GM12872 (cell line): ENCODE results near the gene PRSS56.

Experiments used
- TF ChIP-seq, protein P1 (sequence below): IDR thresholded peaks from 3 replicates; pipeline ENCODE4 v1.5.1; 2011; ENCODE audit warnings: low read depth, mild to moderate bottlenecking, low read length, moderate library complexity; ENCODE audit not compliant: insufficient read depth

PRSS56 gene

GRCh38 chr2:232479341-232480200 is 40.6 kb upstream of the PRSS56 start:
- TF ChIP-seq, protein P1, sequence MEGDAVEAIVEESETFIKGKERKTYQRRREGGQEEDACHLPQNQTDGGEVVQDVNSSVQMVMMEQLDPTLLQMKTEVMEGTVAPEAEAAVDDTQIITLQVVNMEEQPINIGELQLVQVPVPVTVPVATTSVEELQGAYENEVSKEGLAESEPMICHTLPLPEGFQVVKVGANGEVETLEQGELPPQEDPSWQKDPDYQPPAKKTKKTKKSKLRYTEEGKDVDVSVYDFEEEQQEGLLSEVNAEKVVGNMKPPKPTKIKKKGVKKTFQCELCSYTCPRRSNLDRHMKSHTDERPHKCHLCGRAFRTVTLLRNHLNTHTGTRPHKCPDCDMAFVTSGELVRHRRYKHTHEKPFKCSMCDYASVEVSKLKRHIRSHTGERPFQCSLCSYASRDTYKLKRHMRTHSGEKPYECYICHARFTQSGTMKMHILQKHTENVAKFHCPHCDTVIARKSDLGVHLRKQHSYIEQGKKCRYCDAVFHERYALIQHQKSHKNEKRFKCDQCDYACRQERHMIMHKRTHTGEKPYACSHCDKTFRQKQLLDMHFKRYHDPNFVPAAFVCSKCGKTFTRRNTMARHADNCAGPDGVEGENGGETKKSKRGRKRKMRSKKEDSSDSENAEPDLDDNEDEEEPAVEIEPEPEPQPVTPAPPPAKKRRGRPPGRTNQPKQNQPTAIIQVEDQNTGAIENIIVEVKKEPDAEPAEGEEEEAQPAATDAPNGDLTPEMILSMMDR = no peak

DNA sequence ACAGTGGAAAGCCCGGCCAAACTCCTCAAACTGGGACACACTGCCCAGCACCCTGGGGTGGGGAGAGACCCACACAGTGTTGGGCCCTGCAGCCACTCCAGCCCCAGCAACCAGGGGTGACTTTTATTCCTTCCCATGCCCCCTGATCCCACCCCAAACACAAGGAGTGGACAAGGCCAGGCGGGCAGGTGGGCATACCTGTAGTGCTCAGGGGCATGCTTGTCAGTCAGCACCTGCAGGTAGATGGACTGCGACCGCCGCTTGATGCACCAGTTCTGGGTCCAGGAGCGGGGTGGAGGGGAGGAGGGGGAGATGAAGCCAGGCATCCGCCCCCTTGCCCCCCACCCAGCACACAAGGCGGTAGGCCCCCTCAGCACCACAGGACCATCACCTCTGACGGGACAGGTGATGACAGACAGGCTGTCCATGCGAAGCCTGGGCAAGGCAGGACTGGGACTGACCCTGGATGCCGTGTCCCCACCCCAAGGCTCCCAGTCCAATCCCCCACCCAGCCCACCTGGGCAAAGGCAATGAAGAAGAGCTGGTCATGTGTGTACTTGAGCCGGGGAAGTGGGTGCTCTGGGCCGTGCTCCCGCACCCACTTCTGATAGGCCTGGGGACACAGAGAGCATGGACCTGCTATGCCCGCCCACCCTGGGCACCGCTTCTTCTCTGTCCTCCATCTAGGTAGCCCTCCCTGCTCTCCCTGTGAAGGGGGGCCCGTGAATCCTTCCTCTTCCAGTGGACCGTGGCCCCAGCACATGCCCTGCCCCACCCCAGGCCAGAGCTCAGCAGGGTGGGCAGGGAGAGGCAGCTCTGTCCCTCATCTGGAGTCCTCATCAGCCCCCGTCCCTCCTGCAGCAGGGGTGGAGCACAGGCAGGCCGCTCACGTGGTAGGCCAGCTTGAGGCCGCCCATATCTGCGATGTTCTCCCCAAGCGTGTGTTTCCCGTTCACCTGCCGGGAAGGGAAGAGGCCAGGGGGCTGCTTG is 39.7 kb upstream of the PRSS56 start:
- TF ChIP-seq, protein P1 = no peak

DNA sequence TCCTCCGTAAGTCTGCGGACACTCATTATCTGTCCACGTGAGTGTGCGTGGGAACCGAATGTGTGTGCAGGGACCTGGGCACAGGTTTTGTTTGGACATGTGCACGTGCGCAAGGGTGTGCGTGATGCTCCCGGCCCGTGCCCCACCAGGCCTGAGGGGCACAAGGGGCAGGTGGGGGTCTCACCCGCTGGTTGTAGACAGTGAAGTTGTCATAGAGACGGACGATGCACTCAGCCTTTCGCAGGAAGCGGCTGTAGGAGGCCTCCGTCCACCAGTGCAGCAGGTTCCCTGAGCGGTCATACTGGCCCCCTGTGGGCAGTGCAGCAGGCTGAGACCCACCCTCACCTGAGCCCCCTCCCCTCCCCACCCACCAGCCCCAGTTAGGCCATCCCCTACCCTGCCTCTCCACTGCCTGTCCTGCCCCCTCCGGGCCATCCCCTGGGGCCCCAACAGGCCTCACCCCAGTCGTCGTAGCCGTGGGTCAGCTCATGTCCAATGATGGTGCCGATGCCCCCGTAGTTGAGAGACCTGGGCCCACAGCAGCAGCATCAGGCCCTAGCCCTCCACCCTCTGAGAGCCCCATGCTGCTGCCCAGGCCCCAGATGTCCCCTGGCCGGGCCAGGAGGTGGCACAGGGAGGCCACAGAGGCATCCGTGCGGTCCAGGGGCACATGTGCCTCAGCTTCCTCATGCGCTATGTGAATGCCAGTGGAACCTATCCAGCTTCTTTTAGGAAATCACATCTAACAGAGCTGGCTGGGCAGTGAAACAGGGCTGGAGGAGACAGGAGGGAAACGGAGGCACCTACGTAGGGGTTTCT is 38.7 kb upstream of the PRSS56 start:
- TF ChIP-seq, protein P1 = no peak

- TF ChIP-seq, protein P1 = no peak
Observed at GRCh38 chr2:232482301-232483238, 37.6 kb upstream of the PRSS56 start.

DNA sequence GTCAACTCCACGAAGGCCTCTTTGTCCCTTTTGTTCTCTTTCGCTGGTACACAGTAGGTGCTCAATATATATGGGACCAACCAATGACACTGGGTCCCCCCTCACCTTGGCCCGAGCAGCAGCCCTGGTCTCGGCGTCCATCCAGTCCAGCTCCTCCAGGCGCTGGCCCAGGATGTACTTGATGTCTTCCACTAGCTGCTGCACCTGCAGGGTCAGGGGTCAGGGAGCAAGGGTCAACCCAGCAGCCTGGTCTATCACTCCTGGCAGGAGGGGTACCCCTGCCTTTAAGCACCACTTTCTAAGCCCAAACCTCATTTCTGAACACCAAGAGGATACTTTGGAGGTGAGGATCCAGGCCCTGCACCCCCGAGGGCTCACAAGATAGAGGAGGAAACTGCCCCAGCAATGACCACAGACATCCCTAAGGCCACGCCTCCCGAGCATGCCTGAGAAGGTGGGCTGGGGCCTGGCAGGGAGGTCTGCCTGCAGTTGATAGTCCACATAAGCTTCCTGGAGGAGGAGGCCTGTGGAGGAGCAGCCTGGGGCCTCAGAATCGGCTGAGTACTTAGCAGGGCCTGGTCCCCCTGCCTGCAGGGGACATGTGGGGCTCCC is 36.8 kb upstream of the PRSS56 start:
- TF ChIP-seq, protein P1 = no peak

DNA sequence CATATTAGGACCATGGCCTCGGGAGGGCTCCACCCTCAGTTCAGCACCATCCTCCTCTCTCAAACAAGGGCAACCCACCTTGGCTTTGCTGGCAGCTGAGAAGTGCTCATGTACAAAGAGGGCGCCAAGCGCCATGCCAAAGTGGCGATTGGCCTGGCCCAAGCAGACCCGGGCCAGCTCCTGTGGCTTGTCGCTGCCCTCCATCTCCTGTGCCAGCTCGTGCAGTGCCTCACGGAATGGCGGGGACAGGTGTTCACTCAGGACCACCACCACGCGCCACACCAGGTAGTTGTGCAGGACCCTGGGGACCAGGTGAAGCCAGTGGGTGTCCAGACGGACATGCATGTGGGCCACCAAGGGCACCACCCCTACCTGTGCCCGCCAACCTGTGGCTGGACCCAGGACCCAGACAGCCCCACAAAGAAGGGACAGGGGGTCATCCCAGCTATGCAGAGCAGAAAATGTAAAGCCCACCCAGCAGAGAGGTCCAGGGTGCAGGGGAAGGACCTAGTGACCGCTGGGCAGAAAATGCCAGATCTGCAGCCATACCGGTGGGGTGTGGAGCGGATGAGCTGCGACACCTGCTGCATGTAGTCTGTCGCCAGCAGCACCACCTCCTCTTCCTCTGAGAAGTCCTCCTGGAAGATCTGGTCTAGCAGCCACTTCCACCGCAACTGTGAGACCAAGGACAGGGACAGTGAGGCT is 36.1 kb upstream of the PRSS56 start:
- TF ChIP-seq, protein P1 = no peak
